WTC11 (cell line): ENCODE data around the gene EFHD1. TPM values are rescaled to one million over a fixed set of nuclear protein-coding genes. Genes with fewer than 3 reads are reported as not detected.
A peak's percentile ranks its signal among the peaks of the same experiment; 100 is the strongest.

ENCODE experiments used
- ATAC-seq: fragments of 200-7000 bp; cut with Tn5 transposase; 2 replicates; pipeline ENCODE4 v1.10.0; 2021; ENCODE audit warnings: mild to moderate bottlenecking, moderate library complexity
- CTCF ChIA-PET: fragments of 300-600 bp; sonication (Branson Sonifier 250); formaldehyde crosslinking; loops from one replicate; lab custom pipeline; 2021; ENCODE audit warnings: antibody characterized with exemption; lab: Charles Lee
- POLR2A ChIA-PET: fragments of 350-600 bp; sonication (Branson Sonifier 250); formaldehyde crosslinking; loops from one replicate; lab custom pipeline; 2021; ENCODE audit warnings: antibody characterized with exemption; lab: Charles Lee
- DNase-seq: peaks from one replicate; pipeline ENCODE4 v3.0.0; 2021; ENCODE audit warnings: low spot score
- H3K27ac Mint-ChIP-seq: 2 replicates; pipeline ENCODE4 v1.8.0; 2021; ENCODE audit warnings: mixed read lengths
- H3K27me3 Mint-ChIP-seq: 2 replicates; pipeline ENCODE4 v1.8.0; 2021; ENCODE audit warnings: low read depth, mild to moderate bottlenecking, moderate library complexity, mixed read lengths
- H3K36me3 Mint-ChIP-seq: 2 replicates; pipeline ENCODE4 v1.8.0; 2021; ENCODE audit warnings: mixed read lengths
- H3K4me1 Mint-ChIP-seq: 2 replicates; pipeline ENCODE4 v1.8.0; 2022; ENCODE audit warnings: mixed read lengths
- H3K4me3 Mint-ChIP-seq: 2 replicates; pipeline ENCODE4 v1.8.0; 2021; ENCODE audit warnings: mild to moderate bottlenecking, moderate library complexity, mixed read lengths
- H3K9me3 Mint-ChIP-seq: 2 replicates; pipeline ENCODE4 v1.8.0; 2021; ENCODE audit warnings: mixed read lengths
- ESRRA ChIP-seq: sonication (generic); formaldehyde crosslinking; IDR thresholded peaks from 2 replicates; pipeline ENCODE4 v1.8.1; 2022; ENCODE audit warnings: mild to moderate bottlenecking, missing genetic modification reagents, borderline replicate concordance
- GRHL2 ChIP-seq: fragments of 250-450 bp; sonication (Bioruptor Pico); IDR thresholded peaks from 2 replicates; pipeline ENCODE4 v1.8.0; 2022; ENCODE audit warnings: mild to moderate bottlenecking, moderate library complexity; ENCODE audit not compliant: insufficient replicate concordance, severe bottlenecking
- HMGA2 ChIP-seq: fragments of 250-450 bp; sonication (Bioruptor Pico); IDR thresholded peaks from 2 replicates; pipeline ENCODE4 v1.4.0; 2021; ENCODE audit warnings: mild to moderate bottlenecking, moderate library complexity
- IRF2 ChIP-seq: sonication (generic); formaldehyde crosslinking; IDR thresholded peaks from 2 replicates; pipeline ENCODE4 v1.8.0; 2022; ENCODE audit warnings: low read depth, missing genetic modification reagents, borderline replicate concordance
- JUN ChIP-seq: sonication (generic); formaldehyde crosslinking; IDR thresholded peaks from 2 replicates; pipeline ENCODE4 v1.8.0; 2023; ENCODE audit warnings: mild to moderate bottlenecking, missing genetic modification reagents
- PRRX2 ChIP-seq: fragments of 250-450 bp; sonication (Bioruptor Pico); IDR thresholded peaks from 2 replicates; pipeline ENCODE4 v1.8.0; 2021; ENCODE audit warnings: mild to moderate bottlenecking
- RELA ChIP-seq: sonication (generic); formaldehyde crosslinking; IDR thresholded peaks from 2 replicates; pipeline ENCODE4 v1.8.1; 2022; ENCODE audit warnings: missing genetic modification reagents, mild to moderate bottlenecking, borderline replicate concordance
- ZNF121 ChIP-seq: sonication (generic); formaldehyde crosslinking; IDR thresholded peaks from 2 replicates; pipeline ENCODE4 v1.8.0; 2023; ENCODE audit warnings: missing genetic modification reagents
- total RNA-seq: library from RNA; stranded (reverse); gene quantifications from 3 replicates; pipeline ENCODE4 v1.2.3, GENCODE V29; 2021
- TF ChIP-seq, protein P1 (sequence below): sonication (generic); formaldehyde crosslinking; IDR thresholded peaks from 2 replicates; pipeline ENCODE4 v1.8.0; 2023; ENCODE audit warnings: missing genetic modification reagents, mild to moderate bottlenecking, borderline replicate concordance
- TF ChIP-seq, protein P2 (sequence below): sonication (generic); formaldehyde crosslinking; conservative IDR thresholded peaks from 2 replicates; pipeline ENCODE4 v1.8.1; 2023; ENCODE audit warnings: mild to moderate bottlenecking, low read depth, missing genetic modification reagents, moderate library complexity
- TF ChIP-seq, protein P3 (sequence below): fragments of 200-600 bp; IDR thresholded peaks from 2 replicates; pipeline ENCODE4 v1.8.0; 2022; ENCODE audit warnings: antibody characterized with exemption
- TF ChIP-seq, protein P4 (sequence below): fragments of 250-450 bp; sonication (Bioruptor Pico); IDR thresholded peaks from 2 replicates; pipeline ENCODE4 v2.1.2; 2022; ENCODE audit warnings: mild to moderate bottlenecking, moderate library complexity
- TF ChIP-seq, protein P5 (sequence below): sonication (generic); formaldehyde crosslinking; IDR thresholded peaks from 2 replicates; pipeline ENCODE4 v1.8.0; 2022; ENCODE audit warnings: mild to moderate bottlenecking, missing genetic modification reagents
- TF ChIP-seq, protein P6 (sequence below): sonication (generic); formaldehyde crosslinking; IDR thresholded peaks from 2 replicates; pipeline ENCODE4 v1.8.1; 2022; ENCODE audit warnings: low read depth, mild to moderate bottlenecking, moderate library complexity, missing genetic modification reagents, borderline replicate concordance
- TF ChIP-seq, protein P7 (sequence below): sonication (generic); formaldehyde crosslinking; IDR thresholded peaks from 2 replicates; pipeline ENCODE4 v1.8.1; 2022; ENCODE audit warnings: mild to moderate bottlenecking, moderate library complexity, missing genetic modification reagents

EFHD1 gene
- total RNA-seq, 1 experiment from 2014 or later = 6.1 TPM

DNA sequence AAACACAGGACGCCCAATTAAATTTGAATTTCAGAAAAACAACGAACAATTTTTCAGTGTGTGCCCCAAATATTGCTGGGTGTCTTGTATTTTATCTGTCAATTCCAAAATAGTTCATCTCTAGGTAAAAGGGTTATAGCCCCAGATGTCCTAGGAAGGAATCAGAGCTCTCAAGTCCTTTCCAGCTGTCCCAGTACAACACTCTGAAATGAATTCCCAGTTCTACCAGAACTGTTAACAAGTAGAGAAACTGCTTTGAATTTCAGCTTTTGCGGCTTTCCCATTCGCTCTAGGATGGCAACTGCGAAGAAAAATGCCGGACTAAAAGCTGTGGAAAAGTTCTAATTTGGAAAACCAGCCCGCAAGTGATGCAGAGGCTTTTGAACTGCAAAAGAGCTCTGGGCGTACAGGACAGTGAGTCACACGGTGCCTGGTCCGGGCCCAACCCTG lies 63.2 kb downstream of the EFHD1 start (continued):
- TF ChIP-seq, protein P1, sequence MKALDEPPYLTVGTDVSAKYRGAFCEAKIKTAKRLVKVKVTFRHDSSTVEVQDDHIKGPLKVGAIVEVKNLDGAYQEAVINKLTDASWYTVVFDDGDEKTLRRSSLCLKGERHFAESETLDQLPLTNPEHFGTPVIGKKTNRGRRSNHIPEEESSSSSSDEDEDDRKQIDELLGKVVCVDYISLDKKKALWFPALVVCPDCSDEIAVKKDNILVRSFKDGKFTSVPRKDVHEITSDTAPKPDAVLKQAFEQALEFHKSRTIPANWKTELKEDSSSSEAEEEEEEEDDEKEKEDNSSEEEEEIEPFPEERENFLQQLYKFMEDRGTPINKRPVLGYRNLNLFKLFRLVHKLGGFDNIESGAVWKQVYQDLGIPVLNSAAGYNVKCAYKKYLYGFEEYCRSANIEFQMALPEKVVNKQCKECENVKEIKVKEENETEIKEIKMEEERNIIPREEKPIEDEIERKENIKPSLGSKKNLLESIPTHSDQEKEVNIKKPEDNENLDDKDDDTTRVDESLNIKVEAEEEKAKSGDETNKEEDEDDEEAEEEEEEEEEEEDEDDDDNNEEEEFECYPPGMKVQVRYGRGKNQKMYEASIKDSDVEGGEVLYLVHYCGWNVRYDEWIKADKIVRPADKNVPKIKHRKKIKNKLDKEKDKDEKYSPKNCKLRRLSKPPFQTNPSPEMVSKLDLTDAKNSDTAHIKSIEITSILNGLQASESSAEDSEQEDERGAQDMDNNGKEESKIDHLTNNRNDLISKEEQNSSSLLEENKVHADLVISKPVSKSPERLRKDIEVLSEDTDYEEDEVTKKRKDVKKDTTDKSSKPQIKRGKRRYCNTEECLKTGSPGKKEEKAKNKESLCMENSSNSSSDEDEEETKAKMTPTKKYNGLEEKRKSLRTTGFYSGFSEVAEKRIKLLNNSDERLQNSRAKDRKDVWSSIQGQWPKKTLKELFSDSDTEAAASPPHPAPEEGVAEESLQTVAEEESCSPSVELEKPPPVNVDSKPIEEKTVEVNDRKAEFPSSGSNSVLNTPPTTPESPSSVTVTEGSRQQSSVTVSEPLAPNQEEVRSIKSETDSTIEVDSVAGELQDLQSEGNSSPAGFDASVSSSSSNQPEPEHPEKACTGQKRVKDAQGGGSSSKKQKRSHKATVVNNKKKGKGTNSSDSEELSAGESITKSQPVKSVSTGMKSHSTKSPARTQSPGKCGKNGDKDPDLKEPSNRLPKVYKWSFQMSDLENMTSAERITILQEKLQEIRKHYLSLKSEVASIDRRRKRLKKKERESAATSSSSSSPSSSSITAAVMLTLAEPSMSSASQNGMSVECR (CRISPR knock-in tag) = no peak
- TF ChIP-seq ESRRA (CRISPR knock-in tag) (no peak), RELA (CRISPR knock-in tag) (no peak), JUN (no peak), HMGA2 (CRISPR knock-in tag) (no peak), ZNF121 (no peak)
- TF ChIP-seq, protein P2, sequence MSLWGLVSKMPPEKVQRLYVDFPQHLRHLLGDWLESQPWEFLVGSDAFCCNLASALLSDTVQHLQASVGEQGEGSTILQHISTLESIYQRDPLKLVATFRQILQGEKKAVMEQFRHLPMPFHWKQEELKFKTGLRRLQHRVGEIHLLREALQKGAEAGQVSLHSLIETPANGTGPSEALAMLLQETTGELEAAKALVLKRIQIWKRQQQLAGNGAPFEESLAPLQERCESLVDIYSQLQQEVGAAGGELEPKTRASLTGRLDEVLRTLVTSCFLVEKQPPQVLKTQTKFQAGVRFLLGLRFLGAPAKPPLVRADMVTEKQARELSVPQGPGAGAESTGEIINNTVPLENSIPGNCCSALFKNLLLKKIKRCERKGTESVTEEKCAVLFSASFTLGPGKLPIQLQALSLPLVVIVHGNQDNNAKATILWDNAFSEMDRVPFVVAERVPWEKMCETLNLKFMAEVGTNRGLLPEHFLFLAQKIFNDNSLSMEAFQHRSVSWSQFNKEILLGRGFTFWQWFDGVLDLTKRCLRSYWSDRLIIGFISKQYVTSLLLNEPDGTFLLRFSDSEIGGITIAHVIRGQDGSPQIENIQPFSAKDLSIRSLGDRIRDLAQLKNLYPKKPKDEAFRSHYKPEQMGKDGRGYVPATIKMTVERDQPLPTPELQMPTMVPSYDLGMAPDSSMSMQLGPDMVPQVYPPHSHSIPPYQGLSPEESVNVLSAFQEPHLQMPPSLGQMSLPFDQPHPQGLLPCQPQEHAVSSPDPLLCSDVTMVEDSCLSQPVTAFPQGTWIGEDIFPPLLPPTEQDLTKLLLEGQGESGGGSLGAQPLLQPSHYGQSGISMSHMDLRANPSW (CRISPR knock-in tag) = no peak
- TF ChIP-seq, protein P3, sequence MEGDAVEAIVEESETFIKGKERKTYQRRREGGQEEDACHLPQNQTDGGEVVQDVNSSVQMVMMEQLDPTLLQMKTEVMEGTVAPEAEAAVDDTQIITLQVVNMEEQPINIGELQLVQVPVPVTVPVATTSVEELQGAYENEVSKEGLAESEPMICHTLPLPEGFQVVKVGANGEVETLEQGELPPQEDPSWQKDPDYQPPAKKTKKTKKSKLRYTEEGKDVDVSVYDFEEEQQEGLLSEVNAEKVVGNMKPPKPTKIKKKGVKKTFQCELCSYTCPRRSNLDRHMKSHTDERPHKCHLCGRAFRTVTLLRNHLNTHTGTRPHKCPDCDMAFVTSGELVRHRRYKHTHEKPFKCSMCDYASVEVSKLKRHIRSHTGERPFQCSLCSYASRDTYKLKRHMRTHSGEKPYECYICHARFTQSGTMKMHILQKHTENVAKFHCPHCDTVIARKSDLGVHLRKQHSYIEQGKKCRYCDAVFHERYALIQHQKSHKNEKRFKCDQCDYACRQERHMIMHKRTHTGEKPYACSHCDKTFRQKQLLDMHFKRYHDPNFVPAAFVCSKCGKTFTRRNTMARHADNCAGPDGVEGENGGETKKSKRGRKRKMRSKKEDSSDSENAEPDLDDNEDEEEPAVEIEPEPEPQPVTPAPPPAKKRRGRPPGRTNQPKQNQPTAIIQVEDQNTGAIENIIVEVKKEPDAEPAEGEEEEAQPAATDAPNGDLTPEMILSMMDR = no peak
- TF ChIP-seq, protein P4, sequence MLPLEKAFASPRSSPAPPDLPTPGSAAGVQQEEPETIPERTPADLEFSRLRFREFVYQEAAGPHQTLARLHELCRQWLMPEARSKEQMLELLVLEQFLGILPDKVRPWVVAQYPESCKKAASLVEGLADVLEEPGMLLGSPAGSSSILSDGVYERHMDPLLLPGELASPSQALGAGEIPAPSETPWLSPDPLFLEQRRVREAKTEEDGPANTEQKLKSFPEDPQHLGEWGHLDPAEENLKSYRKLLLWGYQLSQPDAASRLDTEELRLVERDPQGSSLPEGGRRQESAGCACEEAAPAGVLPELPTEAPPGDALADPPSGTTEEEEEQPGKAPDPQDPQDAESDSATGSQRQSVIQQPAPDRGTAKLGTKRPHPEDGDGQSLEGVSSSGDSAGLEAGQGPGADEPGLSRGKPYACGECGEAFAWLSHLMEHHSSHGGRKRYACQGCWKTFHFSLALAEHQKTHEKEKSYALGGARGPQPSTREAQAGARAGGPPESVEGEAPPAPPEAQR (CRISPR knock-in tag) = no peak
- TF ChIP-seq, protein P5, sequence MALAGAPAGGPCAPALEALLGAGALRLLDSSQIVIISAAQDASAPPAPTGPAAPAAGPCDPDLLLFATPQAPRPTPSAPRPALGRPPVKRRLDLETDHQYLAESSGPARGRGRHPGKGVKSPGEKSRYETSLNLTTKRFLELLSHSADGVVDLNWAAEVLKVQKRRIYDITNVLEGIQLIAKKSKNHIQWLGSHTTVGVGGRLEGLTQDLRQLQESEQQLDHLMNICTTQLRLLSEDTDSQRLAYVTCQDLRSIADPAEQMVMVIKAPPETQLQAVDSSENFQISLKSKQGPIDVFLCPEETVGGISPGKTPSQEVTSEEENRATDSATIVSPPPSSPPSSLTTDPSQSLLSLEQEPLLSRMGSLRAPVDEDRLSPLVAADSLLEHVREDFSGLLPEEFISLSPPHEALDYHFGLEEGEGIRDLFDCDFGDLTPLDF (CRISPR knock-in tag) = no peak

DNA sequence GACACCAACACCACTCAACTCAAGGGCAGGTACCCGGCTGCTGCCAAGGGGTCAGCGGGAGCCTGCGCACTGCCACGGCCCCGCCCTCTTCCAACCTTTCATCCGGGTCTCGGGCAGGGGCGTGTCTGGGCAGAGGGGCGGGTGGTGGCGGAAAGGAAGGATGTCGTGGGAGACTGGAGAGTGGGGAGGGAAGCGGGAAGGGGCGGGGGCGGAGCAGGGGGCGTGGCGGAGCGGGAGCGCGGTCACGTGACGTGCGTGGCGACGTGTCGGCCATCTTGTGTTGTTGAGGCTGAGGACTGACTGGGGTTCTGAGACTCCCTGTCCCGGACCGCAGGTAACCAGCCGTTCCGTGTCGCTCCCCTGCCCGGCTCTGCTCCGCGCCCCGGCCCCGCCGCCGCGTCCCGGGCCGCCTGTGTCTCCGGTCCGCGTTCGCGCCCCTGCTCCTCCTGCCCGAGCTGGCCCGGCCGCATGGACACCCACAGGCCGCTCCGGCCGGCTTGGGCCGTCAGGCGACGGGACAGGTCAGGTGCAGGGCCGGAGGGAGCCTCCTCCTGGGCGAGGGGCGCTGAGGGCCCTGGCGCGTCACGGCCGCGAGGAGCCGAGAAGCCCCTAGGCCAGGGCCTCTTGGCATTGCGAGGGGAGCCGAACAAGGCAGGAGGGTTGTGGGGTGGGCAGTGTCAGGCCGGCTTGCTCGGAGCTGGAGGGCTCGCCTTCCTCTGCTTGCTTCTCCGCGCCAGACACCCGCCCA lies 63.8 kb downstream of the EFHD1 start, which contains the start of gene GIGYF2:
TSS of gene GIGYF2 (plus strand) at position 273 of the 748 bp plus-strand sequence. CDS start 37,867 bp downstream, outside the sequence.
- Mint-ChIP-seq H3K36me3 (peaks cover 7% of the 10 kb centered on the region; the same call in 1 of the 2 replicates), H3K4me1 (peaks cover 33% of the 10 kb centered on the region), H3K27ac (peak within 1 kb of the TSS; percentile 78), H3K4me3 (peak within 1 kb of the TSS; percentile 98), H3K9me3 (0 out of 2 replicates have a peak, but pooled peaks cover 3% of the 10 kb centered on the region), H3K27me3 (no peaks in the 10 kb centered on the region)
- DNase-seq (peak; percentile 98), ATAC-seq (peak; percentile 93)
- CTCF ChIA-PET = interaction anchor here (0.9 to 1.0 kb wide), 2 partner anchors 10 to 12 kb away, joined by 3 to 5 read pairs; no protein-coding TSS in a partner anchor
- POLR2A ChIA-PET = no interaction called here
- TF ChIP-seq GRHL2 (CRISPR knock-in tag) (no peak), ZNF121 (no peak), PRRX2 (CRISPR knock-in tag) (no peak), IRF2 (CRISPR knock-in tag) (no peak)
- TF ChIP-seq, protein P6, sequence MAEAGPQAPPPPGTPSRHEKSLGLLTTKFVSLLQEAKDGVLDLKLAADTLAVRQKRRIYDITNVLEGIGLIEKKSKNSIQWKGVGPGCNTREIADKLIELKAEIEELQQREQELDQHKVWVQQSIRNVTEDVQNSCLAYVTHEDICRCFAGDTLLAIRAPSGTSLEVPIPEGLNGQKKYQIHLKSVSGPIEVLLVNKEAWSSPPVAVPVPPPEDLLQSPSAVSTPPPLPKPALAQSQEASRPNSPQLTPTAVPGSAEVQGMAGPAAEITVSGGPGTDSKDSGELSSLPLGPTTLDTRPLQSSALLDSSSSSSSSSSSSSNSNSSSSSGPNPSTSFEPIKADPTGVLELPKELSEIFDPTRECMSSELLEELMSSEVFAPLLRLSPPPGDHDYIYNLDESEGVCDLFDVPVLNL (CRISPR knock-in tag) = no peak
- TF ChIP-seq, protein P7, sequence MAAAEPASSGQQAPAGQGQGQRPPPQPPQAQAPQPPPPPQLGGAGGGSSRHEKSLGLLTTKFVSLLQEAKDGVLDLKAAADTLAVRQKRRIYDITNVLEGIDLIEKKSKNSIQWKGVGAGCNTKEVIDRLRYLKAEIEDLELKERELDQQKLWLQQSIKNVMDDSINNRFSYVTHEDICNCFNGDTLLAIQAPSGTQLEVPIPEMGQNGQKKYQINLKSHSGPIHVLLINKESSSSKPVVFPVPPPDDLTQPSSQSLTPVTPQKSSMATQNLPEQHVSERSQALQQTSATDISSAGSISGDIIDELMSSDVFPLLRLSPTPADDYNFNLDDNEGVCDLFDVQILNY (CRISPR knock-in tag) = 0 out of 2 replicates have a peak, but pooled peaks have one; percentile 81
- TF ChIP-seq, protein P1 (CRISPR knock-in tag) = 0 out of 2 replicates have a peak, but pooled peaks have one; percentile 77
